Measurements from ENCODE around the gene HOXD3.
A peak's percentile ranks its signal among the peaks of the same experiment; 100 is the strongest.

HOXD3 gene

DNA sequence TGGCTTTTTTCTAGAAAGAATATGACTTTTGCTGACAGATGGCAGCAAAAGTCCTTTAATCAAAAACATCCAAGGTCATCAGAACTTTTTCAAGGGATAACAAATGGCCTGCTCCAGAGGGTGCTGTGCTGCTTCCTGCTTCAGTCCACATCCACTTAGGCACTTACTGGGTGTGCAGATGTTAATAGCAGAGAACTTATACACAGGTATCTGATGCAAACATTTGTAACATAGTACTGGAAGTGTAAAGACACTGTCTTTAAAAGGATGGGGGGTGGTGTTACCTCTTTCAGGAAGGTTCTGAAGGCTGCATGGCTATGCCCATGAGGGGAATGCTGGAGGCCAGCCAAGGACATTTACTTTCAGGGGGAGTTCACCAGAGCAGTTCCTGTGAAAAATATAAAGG lies 22.1 kb upstream of the HOXD3 start:
- DNase-seq = no peak

DNA sequence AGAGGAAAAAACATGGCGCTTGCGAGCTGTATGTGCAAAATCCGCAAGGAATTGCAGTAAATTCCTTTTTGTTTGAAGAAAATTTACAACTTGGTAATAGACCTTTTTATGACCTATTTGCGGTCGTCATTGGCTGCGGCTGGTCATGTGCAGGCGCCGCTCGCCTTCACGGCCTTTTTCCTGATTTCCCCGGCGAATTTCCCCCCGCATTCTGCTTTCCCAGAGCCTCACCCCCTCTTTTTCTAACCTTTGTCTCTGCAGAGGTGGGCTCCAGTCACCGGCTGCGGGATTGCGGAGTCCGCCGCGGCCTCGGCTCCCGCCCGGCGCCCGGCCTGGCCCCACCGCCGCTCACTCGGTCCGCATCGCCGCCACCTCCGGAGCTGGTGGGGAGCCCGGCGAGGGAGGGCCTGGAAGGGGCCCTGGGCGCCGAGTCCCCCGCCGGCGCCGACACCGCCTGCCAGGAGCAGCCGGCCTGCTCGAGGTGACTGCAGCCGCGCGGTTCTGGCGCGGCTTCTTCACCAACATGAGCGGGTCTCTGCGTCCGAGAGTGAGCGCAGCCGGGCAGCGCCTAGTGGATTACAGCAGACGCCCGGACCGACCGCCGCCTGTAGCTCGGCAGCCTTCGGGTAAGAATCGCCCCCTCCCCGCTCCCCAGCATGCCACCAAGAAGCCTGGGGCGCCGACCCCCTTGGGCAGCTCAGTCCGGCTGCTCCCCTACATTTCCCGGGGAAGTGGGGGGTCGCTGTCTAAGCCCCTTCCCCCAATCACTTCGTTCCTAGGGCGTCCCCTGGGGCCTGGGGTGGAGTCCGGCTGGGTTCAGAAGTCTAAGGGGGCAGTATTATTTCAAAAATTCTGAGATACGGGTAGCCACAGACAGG lies 20.5 kb upstream of the HOXD3 start:
- no peak for DNase-seq

DNA sequence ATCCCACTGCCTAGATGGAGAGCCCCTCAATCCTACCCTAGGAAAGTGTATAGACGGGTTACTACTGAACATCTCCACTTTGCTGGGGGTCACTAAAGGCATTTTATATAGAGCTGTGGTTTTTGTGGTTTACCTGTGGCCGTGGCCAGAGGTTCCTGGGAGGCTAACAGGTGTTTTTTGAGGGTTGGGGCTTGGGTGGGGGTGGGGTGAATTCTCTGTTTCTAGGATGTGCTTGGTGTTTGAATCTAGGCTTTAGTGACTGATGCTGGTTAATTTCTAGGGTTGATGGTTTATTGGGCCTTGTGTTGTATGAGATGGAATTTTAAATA lies 19.9 kb upstream of the HOXD3 start:
- no peak for DNase-seq

DNA sequence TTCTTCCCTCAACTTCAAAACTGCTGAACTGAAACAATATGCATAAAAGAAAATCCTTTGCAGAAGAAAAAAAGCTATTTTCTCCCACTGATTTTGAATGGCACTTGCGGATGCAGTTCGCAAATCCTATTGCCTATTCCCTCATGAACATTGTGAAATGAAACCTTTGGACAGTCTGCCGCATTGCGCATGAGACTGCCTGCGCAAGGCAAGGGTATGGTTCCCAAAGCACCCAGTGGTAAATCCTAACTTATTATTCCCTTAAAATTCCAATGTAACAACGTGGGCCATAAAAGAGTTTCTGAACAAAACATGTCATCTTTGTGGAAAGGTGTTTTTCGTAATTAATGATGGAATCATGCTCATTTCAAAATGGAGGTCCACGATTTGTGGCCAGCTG lies 19.2 kb upstream of the HOXD3 start:
- DNase-seq = no peak

DNA sequence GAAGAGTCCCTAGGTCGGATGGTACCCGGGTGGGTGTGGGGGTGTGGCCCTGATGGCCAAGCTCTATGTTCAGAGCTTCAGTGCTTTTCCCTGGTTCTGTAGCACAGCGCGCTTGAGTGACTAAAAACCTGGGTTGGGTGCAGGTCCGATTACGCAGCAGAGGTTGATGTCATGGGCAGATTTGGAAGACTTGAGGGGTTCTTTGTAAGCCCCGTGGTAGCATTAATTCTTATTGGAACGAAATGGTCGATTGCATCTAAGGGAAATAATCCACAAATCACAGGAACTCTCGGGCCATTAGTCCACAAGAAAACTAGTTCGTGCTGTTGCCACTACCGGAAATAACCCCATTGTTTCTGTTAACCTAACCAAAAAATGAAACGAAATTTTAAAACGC lies 18.6 kb upstream of the HOXD3 start:
- no peak for DNase-seq

DNA sequence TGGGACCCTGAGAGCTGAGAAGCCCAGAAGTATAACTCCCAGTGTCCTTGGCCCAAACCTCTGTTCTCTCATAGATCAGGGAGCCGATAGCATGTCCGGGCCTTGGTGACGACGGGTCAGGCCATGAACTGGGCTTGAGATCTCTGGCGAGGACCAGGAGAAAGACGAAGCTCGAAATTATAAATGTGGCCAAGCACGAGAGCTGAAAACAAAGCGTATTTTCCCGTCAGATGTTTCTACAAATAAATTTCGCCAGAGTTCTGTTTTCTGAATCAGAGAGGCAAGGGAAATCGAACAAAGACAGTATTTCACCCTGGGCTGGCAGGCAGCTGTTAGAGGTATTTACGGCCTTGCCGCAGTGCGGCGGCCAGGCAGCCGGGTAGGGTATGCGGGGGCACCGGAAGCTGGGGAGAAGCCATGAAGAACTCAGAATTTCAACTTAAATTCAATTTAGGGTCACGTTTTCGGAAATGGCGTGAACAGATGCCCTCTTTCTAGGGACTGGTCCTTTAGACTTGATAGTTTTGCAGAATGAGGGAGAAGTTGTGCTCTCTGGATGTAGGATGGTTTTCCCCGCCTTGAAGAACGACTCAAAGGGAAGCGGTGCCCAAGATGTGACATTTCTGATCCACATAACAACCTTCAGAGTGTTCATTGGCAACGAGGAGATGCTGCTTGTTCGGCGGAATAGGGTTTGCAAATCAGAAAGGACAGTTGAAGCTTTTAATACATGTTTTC lies 18.0 kb upstream of the HOXD3 start:
- DNase-seq = no peak

DNA sequence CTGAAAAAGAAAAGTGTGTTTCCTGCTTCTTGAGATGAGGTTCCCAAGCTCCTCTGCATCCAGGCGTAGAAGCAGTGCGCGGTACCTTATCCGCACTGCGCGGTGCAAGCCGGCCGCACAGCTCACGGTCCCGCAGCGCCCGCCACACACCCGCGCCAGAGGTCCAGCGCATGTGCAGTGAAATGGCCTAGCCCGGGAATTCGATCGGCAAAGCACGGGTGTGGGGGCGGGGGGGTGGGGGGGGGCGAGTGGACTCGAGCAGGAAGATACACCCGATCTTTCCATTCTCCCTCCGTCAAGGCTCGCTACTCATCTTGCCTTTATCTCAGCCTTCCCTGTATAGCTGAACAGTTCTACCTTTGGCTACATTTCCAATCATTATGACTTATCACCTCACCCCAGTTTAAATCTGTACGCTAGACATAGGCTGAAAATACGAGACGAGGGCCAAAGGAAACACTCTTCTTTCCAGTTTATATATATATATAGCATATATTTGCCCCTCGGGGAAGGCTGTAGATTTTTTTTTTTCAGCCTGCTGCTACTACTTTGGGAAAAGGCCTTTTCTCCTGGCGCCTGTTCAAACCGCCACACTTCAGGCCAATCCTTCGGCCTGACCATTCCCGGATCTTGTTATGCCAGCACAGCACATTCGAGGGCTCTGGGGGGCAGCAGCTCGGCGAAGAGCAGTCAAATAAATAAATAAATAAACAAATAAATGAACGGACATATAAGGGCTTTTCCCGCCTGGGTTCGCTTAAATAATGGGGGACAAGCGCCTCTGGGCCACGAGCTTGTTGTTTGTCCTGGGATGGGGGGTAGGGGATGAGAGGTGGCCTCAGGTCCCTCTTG lies 17.2 kb upstream of the HOXD3 start:
- DNase-seq = no peak

DNA sequence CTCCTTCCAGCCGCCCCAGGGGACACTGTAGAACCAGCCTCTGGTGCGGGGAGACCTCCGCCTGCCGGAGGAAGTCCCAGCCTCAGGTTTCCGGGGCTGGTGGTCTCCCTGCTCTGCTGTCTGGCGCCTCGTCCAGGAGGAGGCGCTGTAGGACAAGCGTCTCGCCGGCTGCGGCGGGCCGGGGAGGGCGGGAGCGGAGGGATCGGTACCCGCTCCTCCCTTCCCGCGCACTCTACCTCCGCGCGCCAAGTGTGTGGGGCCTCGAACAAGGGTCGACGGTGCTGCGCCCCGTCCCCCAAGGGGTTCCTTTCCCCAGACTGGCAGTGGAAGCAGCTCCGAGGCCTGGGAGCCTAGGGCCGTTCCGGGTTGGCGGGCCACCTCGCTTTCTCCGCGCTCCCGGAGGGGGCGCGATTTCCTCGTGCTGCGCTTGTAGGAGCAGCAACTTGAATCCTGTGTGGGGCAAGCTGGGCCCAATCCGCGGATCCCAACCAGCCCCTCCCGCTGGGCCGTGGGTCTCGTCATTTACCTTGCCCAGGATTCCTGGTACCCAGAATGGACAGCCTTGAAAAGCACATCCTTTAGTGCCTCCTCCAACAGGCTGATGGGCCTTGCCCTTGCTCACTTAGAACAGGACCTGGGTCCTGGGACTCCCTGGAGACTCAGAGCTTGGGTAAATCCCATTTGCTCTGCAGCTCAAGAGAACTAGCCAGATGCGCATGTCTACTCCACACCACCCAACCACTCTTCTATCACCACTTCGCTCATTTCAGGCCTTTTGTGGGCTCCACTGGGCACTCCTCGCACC lies 16.4 kb upstream of the HOXD3 start:
- peak; percentile 43 to 44 for DNase-seq

DNA sequence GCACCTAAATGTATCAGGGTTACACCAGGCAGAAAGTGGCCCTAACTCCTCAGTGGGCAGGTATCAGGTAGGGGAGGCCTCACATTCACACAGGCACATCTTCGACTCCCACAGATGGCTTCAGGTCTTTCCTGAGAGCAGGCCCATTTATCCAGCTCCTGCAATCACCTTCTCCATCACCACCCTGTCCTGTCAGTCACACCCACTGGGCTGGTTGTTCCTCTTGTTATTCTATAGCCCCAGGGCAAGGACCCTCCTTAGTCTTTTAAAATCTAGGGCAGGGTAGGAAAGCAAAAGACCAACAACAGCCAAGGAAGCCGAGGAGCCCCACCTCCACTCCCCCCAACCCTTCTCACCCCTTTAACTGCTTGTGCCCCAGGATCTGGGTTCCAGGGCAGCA lies 14.8 kb upstream of the HOXD3 start:
- DNase-seq = no peak

DNA sequence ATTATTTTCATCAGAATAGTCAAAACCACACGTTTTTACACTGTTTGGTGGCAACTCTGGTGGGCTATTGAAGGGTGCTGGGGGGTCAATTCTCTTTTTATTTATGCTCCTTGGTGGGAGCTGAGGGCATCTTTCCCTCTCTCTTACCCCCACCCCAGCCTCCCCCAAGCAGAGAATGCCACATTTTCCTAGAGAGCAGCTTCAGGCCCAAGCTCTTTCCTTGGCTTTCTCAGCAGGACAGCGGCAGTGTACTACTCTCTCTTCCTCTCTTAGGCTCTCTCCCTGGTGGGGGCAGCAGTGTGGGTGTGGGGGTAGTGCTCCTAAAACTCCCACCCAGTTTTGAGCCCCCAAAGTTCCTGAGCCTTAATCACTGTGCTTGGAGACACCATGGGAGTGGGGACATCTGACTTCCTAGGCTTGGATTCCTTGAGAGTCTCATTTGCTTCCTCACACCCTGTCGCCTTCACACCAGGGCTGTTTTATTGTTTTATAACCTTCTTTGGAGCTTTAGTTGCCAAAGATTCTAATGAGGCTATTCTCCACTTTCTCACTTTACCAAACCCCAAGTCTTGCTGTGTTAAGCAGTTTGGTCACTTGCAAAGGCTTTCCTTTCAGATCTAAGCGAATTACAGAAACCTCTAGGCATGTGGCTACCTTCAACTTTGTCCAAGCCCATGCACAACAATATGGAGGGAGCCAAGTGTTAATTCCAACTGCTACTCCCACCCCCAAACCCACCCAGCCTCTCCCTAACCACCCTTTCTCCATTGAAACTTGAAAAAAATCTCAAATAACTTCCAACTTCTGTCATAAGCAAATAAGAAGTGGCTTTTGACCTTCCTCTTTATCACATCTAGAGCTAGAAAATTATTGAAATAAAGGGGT lies 11.8 kb upstream of the HOXD3 start:
- no peak for DNase-seq

DNA sequence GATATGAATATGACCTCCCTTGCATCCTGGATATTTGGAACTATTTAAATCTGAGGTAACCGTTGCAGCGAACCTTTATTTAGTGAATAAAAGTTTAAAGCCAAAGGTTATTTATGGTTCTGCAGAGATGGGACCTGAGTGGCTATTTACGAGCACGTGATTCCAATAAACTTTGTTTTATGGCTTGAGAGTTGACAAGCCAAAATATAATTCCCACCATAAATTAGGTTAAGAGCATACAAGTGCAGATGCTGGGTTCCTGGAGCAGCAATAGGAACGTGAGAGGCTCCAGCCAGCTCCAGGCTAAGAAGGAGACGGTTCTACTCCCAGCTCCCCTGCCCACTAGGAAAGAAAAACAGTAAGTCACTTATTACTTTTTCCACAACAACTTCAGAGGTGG lies 11.0 kb upstream of the HOXD3 start:
- DNase-seq = no peak

DNA sequence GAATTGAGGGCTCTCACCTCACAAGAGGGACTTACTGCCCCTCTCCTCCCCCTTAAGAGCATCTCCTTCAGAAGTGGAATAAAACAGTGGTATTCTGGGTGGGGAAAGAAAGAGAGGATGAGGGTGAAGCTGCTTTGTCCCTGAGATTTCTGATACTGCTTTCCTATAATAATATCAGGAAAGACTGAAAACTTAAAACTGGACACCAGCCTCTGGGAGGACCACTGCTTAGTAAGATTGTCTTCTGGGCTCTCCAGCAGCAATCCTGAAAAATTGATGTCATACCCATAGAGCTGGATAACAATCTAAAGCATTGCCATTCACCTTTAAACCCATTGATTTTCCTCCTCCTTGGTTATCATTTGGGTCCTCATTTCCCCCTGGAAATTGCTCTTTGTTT lies 10.5 kb upstream of the HOXD3 start:
- DNase-seq = no peak

DNA sequence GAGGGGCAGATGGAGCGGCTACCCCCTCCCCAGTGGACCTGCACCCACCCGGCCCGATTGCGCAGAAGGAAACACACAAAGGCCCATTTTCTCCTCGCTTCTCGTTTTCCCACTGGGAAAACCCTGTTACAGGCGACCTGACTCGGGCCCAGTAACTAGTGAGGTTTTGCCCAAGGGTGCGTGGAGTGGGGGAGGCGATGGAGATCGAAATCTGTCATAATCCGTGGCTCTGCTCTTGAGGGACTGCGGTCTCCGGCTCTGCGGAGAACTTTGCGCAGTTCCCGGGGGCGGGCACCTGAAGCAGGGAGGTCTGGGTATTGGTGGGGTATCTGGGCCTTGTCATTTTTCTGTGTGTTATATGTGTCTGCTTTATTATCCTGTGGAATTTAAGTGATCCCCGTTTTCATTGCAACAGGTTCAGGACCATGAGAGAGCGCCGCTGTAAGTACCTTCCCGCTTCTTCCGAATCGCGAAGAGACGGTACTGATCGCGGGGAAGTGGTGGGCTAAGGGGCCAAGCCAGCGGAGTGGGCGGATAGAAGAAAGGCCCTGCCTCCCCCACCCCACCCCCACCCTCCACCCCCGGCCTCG lies 9.8 kb upstream of the HOXD3 start:
- DNase-seq = no peak

DNA sequence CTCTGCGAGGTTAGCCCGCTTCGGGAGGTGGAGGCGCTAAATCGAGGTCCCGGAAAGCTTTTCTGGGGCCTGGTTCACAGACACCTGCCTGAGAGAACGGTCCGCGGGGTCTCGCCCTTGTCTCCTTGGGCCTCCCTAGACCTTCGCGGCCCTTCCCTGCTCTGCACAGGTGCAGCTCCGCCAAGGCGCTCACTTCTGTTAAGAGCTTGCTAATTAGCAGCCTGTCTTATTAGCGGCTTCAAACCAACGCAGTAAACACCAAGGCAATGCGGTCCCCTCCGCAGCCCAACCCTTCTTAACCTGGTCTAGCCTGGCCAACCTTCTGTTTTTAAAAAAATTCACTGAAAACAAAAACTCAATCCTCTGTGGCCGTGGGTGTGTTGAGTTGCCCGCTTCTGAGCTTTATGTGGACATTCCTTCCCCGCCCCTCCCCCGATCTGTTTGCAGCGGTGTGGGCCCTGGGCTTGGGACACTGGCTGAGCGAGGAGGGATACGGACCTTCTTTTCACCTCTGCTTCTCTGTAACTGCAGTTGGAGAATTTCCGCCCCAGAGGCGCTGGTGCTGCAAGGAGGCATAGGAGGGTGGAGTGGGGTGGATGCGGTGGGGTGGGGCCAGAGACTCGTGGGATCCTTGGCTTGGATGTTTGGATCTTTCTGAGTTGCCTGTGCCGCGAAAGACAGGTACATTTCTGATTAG lies 9.2 kb upstream of the HOXD3 start:
- no peak for DNase-seq

DNA sequence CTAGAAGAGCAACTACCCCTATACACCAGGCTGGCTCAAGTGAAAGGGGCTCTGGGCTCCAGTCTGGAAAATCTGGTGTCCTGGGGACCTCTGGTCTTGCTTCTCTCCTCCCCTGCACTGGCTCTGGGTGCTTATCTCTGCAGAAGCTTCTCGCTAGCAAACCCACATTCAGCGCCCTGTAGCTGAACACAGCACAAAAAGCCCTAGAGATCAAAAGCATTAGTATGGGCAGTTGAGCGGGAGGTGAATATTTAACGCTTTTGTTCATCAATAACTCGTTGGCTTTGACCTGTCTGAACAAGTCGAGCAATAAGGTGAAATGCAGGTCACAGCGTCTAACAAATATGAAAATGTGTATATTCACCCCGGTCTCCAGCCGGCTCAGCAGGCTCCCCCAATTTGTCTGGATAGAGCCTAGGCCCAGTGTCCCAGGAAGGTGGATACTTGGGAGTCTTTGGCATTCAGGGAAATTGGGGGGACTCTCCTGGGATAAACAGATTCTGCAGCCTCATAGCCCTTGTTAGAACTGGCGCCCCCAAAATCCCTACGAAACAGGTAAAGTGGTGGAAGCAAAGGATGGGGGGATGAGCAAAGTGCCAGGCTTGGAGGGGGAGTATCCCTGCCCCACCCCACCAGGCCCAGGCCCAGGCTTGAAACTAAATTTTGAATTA lies 8.2 kb upstream of the HOXD3 start:
- no peak for DNase-seq

DNA sequence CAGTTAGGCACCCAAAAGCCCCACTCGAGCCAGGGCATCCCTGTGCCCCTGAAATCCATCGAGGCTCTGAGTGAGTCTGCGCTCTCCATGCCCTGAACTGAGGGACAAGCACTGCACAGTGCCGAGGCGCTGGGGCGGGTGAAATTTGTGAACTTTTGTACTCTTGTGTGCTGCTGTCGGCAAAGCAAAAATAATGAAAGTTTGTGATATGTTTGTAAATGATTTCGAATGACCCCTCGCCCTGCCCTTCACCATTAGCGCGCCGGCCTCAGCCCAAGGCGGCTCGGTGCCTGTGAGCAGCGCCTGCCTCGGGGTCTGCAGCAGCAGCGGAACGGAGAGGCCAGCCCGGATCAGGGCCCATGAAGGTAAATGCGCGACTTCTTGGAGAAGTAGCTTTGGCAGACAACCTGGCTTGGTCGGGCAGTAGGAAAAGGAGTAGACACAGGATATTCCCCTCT lies 7.6 kb upstream of the HOXD3 start:
- DNase-seq = no peak

DNA sequence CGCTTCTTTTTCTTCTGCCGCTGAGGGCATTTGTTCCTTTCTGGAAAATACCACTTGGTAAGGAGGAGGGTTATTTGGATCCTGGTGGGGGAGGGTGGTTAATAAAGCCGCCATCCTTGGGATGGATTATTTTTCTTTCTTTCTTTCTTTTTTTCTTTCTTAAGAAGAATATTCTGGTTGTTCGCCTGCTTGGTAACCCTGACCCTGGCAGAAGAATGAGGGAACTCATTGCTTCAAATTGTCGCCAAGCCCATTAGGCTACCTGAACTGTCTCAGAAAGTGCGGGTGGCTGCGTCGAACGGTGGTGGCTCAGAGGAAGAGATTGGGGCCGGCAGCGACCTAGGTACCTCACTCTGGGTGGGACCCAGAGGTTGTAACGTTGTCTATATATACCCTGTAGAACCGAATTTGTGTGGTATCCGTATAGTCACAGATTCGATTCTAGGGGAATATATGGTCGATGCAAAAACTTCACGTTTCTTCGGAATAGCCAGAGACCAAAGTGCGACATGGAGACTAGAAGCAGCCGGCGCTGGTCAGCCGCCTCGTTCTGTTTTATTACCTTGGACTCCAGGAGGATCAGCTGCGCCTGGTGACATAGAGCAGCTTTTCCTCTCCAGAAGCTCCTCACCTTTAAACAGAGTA lies 7.0 kb upstream of the HOXD3 start:
- DNase-seq = no peak

DNA sequence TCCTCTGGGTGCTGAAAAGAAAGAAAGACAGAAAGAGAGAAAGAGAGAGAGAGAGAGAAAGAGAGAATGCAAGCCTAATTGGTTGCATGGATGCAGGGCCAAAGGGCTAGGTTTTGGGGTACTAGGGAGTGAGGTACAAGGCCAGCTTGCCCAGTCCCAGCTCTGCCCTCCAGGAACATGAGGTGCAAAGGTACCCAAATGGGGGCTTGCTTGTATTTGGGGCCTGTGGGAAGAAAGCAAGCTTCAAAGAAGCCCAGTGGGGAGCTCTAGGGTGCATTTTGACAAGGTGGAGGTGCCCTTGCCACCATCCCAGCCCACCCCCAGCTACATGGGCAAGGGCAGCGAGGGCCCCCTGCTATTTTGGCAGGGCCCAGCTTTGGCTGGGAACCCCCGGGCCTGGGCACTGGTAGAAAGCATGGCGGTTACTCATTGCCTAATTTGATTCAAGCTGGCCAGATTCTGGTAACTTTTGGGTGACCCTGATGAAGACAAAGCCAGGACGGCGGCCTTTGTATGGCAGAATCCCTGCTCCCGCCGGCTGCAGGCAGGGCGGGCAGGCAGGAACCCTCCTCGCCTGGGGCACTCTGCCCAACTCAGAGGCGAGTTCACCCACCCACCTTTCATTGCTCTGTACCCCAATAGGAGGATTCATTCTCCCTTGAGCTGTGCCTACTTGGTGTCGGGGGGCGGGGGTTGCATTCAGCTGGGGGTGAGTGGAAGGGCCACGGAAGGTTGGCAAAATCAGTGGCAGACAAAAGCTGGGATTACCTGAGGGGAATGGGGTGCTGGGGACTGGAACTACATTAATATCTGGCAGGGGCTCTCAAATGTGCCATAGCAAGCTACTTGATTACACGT lies 6.3 kb upstream of the HOXD3 start:
- DNase-seq = no peak

All from AML-193 (cell line).